ENCODE data around the gene ROCK2.

ROCK2 gene

DNA sequence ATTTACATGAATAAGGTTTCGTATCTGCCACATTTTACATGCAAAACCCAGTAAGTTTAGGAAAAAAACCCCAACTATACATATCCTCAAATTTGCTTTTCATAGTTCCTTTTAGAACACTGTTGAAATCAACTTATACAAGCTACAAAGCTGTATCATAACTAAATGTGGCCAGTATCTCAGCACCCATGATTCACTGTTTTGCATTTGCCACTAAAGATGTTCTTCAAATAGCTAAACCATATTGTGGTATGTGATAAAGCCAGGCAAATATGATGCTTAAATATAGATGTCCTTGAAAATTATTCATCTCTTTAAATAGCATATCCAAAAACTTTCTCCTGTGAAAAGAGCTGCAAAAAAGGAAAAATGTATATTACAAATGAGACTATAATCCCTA is 29.9 kb downstream of the ROCK2 start:
- Mint-ChIP-seq H3K9me3 (no peaks in the 10 kb centered on the region), H3K27ac (no peak overlapping the region), H3K4me3 (no peak overlapping the region), H3K27me3 (no peaks in the 10 kb centered on the region), H3K4me1 (peaks cover 10% of the 10 kb centered on the region), H3K36me3 (peaks cover 5% of the 10 kb centered on the region)
- no peak for ATAC-seq

DNA sequence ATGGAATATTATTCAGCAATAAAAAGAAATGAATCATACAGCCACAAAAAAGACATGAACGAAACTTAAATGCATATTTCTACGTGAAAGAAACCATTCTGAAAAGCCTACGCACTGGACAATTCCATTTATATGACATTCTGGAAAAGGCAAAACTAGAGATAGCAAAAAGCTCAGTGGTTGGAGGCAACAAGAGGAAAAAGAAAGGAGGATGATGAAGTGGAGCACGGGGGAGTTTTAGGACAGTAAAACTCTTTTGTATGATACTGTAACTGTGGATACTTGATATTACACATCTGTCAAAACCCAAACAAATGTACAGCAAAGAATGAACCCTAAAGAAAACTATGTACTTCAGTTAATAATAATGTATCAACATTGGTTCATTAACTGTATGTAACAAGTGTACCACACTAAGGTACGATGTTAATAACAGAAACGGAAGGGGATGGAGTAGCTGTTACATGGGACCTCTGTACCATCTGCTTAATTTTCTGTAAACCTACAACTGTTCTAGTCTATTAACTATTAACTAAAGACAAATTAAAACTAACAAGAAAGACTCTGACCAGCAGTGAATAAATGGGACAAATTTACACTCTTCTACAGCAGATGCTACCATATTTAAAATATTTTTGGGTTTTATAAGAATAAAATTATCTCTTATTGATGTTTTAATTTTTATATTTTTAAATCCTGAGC is 31.5 kb downstream of the ROCK2 start:
- no peaks in the 10 kb centered on the region for H3K36me3 Mint-ChIP-seq
- ATAC-seq = no peak
- peaks cover 10% of the 10 kb centered on the region for H3K4me1 Mint-ChIP-seq
- no peak overlapping the region for H3K4me3 Mint-ChIP-seq
- no peaks in the 10 kb centered on the region for H3K9me3 Mint-ChIP-seq
- H3K27me3 Mint-ChIP-seq = no peaks in the 10 kb centered on the region
- no peak overlapping the region for H3K27ac Mint-ChIP-seq

DNA sequence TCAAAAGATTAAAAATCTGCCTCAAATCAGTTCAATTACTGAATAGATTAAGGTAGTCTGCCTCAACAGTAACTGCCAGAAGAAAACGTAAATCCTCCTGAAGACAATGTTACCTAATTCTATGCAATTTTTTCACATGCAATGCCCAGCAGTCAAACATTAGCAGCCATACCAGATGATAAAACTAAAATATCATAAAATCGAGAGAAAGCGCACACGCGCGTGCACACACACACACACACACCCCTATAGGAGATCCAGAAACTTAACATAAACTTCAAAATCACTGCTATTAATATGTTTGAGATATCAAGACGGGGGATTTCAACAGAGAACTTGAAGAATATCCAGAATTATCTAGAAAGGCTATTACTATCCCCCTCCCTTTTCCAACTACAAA is 32.9 kb downstream of the ROCK2 start:
- H3K4me1 Mint-ChIP-seq = peaks cover 13% of the 10 kb centered on the region
- no peak overlapping the region for H3K4me3 Mint-ChIP-seq
- no peak overlapping the region for H3K27ac Mint-ChIP-seq

DNA sequence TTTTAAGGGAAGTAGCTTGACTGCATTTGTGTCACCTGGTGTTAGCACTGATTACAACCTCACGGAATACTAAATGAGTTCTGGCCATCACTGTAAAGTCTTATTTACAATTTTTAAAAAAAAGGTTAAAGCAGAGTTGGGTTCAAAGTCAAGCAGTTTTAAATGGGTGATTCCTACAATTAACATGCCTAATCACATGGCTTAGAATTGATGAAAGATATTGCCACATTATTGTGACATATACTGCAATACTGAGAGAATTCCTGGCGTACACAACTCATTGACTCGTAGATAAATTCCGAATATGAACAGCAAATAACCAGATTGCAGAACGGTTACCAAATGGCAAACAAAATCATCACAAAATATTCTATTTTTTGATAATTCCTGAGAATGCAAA is 34.2 kb downstream of the ROCK2 start:
- no peak overlapping the region for H3K4me3 Mint-ChIP-seq
- H3K27me3 Mint-ChIP-seq = no peaks in the 10 kb centered on the region
- peaks cover 17% of the 10 kb centered on the region for H3K4me1 Mint-ChIP-seq
- no peak overlapping the region for H3K27ac Mint-ChIP-seq
- no peak for ATAC-seq
- no peaks in the 10 kb centered on the region for H3K36me3 Mint-ChIP-seq
- H3K9me3 Mint-ChIP-seq = no peaks in the 10 kb centered on the region

More for the DNA sequence above, 32.9 kb downstream of the ROCK2 start:
- ATAC-seq = no peak
- no peaks in the 10 kb centered on the region for H3K36me3 Mint-ChIP-seq
- no peaks in the 10 kb centered on the region for H3K27me3 Mint-ChIP-seq
- H3K9me3 Mint-ChIP-seq = no peaks in the 10 kb centered on the region

DNA sequence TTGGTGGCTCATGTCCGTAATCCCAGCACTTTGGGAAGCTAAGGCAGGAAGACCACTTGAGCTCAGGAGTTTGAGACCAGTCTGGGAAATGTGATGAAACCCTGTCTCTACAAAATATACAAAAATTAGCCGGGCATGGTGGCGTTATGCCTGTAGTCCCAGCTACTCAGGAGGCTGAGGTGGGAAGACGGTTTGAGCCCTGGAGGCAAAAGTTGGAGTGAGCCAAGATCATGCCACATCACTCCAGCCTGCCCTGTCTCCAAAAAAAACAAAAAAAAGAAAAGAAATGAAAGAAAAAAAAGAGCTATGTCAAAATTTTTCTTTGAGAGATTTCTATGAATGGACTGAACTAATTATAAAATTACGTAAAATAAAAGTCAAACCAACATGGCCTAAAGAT is 34.7 kb downstream of the ROCK2 start:
- no peak overlapping the region for H3K4me3 Mint-ChIP-seq

DNA sequence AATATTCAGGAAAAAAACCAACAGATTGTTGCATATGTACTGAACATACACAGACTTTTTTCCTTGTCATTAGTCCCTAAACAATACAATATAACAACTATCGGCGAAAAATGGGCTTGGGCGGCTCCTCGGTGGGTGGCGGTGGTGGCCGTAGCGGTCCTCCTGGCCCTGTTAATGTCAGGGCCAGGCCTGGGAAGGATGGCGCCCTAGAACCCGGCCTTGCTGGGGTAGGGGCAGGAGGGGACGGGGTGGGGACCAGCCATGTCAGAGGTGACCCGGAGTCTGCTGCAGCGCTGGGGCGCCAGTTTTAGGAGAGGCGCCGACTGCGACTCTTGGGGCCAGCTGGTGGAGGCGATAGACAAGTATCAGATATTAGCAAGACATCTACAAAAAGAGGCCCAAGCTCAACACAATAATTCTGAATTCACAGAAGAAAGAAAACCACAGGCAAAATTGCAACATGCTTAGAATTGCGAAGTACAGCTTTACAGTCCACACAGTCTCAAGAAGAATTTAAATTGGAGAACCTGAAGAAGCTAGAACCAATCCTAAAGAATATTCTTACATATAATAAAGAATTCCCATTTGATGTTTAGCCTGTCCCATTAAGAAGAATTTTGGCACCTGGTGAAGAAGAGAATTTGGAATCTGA is 36.5 kb downstream of the ROCK2 start:
- Mint-ChIP-seq H3K36me3 (no peaks in the 10 kb centered on the region), H3K4me3 (no peak overlapping the region), H3K4me1 (peaks cover 17% of the 10 kb centered on the region), H3K27ac (no peak overlapping the region), H3K9me3 (no peaks in the 10 kb centered on the region), H3K27me3 (no peaks in the 10 kb centered on the region)
- no peak for ATAC-seq

More for the DNA sequence above, 34.7 kb downstream of the ROCK2 start:
- Mint-ChIP-seq H3K27me3 (no peaks in the 10 kb centered on the region), H3K36me3 (no peaks in the 10 kb centered on the region), H3K4me1 (peaks cover 17% of the 10 kb centered on the region), H3K9me3 (no peaks in the 10 kb centered on the region), H3K27ac (no peak overlapping the region)
- no peak for ATAC-seq

DNA sequence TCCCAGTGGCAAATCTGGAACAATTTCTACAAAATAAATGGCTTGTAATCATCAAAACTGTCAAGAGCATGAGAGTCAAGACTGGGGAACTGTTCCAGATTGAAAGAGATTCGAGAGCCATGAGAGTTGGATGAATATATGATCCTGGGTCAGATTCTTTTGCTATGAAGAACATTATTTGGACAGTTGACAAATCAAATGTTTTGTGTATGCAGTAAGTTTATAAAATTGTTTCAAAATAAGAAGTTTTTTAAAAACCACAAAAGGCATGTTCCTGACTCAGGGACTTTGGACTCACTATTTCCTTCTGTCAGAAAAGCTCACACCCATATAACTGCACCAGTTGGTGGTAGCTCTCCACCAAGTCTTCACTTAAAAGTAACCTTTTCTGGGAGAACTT is 38.5 kb downstream of the ROCK2 start:
- no peak overlapping the region for H3K4me3 Mint-ChIP-seq
- H3K27ac Mint-ChIP-seq = no peak overlapping the region
- ATAC-seq = no peak
- peaks cover 8% of the 10 kb centered on the region for H3K4me1 Mint-ChIP-seq
- H3K27me3 Mint-ChIP-seq = no peaks in the 10 kb centered on the region
- no peaks in the 10 kb centered on the region for H3K9me3 Mint-ChIP-seq
- no peaks in the 10 kb centered on the region for H3K36me3 Mint-ChIP-seq

DNA sequence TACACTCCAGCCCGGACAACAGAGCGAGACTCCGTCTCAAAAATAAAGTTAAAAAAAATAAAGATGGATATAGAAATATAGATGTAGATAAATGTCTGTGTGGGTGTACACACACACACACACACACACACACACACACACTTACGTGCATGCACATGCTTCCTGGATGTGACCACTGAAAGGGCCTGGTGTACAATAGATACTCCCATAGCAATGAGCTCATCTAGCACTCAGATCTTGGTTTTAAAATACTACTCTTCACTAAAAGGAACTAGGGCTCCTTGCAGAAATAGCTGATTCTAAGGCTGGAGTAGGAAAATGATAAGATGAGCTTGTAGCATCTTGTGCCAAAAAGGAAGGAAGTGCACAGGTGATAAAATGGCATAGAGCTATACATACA is 39.1 kb downstream of the ROCK2 start:
- Mint-ChIP-seq H3K27me3 (no peaks in the 10 kb centered on the region), H3K4me1 (peaks cover 6% of the 10 kb centered on the region), H3K27ac (no peak overlapping the region), H3K36me3 (no peaks in the 10 kb centered on the region), H3K9me3 (no peaks in the 10 kb centered on the region), H3K4me3 (no peak overlapping the region)
- no peak for ATAC-seq

DNA sequence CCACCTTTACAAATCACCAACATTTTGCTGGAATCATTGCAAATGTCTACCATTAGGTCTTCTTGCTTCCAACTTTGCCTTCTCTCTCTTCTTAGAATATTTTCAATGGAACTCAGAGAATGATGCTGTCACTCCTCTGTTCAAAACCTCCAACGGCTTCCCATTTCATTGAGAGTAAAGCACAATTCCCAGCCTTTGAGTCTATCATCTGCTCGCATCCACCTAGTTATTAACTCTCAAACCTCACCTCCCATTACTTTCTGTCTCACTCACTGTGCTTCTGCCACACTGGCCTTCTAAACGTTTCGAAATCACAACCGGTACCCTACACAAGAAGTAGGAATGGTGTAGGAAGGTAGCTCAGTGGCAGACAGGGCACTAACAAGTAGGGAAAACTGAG is 40.0 kb downstream of the ROCK2 start:
- H3K27ac Mint-ChIP-seq = no peak overlapping the region
- no peaks in the 10 kb centered on the region for H3K36me3 Mint-ChIP-seq
- peaks cover 6% of the 10 kb centered on the region for H3K4me1 Mint-ChIP-seq
- no peaks in the 10 kb centered on the region for H3K9me3 Mint-ChIP-seq
- ATAC-seq = no peak
- H3K27me3 Mint-ChIP-seq = no peaks in the 10 kb centered on the region
- no peak overlapping the region for H3K4me3 Mint-ChIP-seq

DNA sequence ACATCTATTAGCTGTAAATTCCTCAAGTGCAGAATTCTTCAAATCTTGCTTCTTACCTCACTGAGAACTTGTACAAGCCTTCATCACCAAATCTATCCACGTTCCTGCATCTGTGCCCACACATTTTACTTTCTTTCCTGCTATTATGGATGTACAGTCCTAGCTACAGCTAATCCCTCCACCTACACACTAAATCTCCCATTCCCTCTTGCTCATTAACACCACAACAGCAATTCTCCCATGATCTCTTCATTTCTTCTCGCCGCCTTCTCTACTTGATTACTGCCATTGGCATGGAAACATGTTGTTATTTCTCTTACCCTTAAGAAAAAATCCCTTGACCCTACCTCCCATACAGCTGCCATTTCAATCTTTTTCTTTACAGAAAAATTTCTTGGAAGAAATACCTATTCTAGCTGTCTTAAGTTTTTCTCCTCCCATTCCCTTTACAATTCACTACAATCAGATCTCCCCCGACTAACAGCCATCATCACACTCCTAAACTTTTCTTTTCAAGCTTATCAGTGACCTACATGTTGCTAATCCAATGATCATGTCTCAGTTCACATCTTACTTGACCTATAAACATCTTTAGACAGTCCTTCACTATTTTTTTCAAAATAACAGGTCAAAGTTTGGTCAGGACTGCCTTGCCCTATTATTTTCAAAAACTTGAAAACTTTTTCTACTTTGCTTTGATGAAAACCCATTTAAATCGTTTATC is 41.0 kb downstream of the ROCK2 start:
- H3K4me1 Mint-ChIP-seq = peaks cover 6% of the 10 kb centered on the region
- H3K4me3 Mint-ChIP-seq = no peak overlapping the region
- no peaks in the 10 kb centered on the region for H3K9me3 Mint-ChIP-seq
- no peaks in the 10 kb centered on the region for H3K36me3 Mint-ChIP-seq
- H3K27ac Mint-ChIP-seq = no peak overlapping the region
- H3K27me3 Mint-ChIP-seq = no peaks in the 10 kb centered on the region
- ATAC-seq = no peak

DNA sequence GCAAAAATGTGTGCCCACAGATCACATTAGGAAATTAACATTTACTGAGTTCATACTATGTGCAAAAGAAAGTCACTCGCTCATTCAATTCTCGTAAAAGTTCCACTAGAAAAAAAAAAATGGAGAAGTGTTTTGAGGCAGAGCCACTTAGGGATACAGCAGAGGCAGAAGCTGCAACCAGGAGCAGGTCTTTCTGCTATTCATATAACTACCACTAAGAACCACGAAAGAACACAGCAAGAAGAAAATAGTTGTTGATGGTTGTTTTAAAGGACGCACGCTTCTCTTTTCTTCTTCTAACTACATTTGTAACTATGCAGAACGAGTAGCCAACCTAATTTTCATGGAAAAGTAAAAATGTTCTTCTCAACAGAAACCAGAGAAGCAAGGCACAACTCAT is 45.0 kb downstream of the ROCK2 start:
- peaks cover 11% of the 10 kb centered on the region for H3K4me1 Mint-ChIP-seq
- H3K9me3 Mint-ChIP-seq = no peaks in the 10 kb centered on the region
- no peak for ATAC-seq
- H3K36me3 Mint-ChIP-seq = peaks cover 4% of the 10 kb centered on the region
- no peaks in the 10 kb centered on the region for H3K27me3 Mint-ChIP-seq
- no peak overlapping the region for H3K4me3 Mint-ChIP-seq
- H3K27ac Mint-ChIP-seq = no peak overlapping the region

DNA sequence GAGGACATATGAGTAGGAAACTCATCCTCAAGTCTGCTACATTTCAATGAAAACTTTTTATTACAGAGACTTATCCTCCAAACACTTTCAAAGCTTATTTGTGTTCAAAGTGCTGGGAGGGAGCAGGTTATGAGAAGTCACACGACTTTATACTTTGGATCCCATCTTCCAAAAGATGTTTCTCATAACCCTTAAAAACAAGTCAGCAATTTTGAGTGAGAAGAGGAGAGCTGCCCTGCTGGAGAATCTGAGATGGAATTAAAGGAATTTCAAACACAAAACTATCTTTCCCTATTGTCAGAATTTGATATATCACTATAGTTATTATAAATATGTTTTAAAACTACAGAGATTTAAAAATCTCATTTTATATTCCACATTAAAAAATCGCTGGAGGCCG is 45.8 kb downstream of the ROCK2 start:
- no peaks in the 10 kb centered on the region for H3K9me3 Mint-ChIP-seq
- H3K27ac Mint-ChIP-seq = no peak overlapping the region
- peaks cover 11% of the 10 kb centered on the region for H3K4me1 Mint-ChIP-seq
- no peak for ATAC-seq
- no peaks in the 10 kb centered on the region for H3K27me3 Mint-ChIP-seq
- H3K4me3 Mint-ChIP-seq = no peak overlapping the region
- H3K36me3 Mint-ChIP-seq = peaks cover 4% of the 10 kb centered on the region

DNA sequence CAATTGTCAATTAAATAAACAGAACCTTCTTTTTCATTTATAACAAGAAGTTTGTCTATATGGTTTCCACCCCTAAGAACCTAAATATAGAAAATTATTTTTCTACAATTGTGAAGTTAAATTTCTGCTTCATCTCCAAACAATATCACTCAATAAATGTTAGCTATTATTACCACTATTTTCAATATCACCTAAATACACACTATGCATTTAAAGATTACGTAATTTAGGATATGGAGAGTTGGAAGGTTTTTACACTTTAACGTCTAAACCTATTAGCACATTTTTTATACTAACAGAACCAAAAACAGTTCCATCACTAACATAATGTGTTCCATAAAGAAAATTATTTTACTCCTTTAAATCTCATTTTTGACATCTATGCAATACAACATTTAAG is 48.0 kb downstream of the ROCK2 start:
- H3K4me3 Mint-ChIP-seq = no peak overlapping the region
- H3K27me3 Mint-ChIP-seq = no peaks in the 10 kb centered on the region
- H3K27ac Mint-ChIP-seq = no peak overlapping the region
- H3K9me3 Mint-ChIP-seq = no peaks in the 10 kb centered on the region
- peaks cover 25% of the 10 kb centered on the region for H3K4me1 Mint-ChIP-seq
- ATAC-seq = no peak
- H3K36me3 Mint-ChIP-seq = peaks cover 4% of the 10 kb centered on the region

DNA sequence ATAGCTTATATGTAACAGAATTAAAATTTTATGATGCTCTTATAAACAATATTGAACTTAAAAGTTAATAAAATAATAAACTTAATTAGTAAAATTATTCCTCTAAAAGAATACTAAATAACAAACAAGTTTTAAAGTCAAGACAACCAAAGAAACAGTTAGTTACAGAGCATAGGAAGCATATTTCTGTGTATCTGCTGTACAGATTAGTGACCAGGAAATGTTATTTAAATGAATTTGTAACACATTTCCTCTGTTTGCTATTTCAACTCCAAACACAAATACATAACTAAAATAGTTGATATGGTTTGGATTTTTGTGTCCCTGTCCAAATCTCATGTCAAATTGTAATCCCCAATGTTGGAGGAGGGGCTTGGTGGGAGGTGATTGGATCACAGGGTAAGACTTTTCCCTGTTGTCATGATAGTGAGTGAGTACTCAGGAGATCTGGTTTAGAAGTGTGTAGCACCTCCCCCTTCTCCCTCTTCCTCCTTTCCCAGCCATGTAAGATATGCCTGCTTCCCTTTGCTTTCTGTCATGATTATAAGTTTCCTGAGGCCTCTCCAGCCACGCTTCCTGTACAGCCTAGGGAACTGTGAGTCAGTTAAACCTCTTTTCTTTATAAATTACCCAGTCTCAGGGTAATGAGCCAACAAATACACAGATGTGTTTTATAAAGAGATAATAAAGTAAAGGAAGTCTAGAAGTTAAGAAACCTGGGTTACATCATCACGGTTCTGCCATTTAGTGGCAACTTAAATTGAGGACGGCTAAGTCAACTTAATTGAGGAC is 51.8 kb downstream of the ROCK2 start:
- Mint-ChIP-seq H3K4me3 (no peak overlapping the region), H3K27me3 (no peaks in the 10 kb centered on the region), H3K27ac (peak overlapping the region; percentile 39)

DNA sequence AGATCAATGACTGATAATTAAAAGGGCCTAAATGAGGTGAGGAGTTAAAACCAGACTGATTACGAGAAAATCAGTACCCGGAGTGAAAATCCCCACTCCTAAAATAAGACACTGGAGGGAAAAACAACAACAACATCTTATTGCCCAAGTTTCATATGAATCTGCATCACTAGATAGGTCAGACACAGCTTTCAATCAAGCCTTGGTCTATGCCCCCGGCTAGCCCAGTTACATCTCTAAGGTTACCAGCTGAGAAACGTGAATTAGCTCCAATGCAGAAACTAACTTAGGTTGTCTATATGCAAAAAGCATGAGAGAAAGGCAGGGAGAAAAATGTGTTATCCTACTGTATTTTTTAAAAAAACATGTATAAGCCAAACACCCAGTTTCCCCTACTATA is 53.7 kb downstream of the ROCK2 start:
- no peak overlapping the region for H3K27ac Mint-ChIP-seq
- no peak overlapping the region for H3K4me3 Mint-ChIP-seq
- no peaks in the 10 kb centered on the region for H3K27me3 Mint-ChIP-seq
- no peak for ATAC-seq
- H3K4me1 Mint-ChIP-seq = peaks cover 46% of the 10 kb centered on the region
- peaks cover 12% of the 10 kb centered on the region for H3K36me3 Mint-ChIP-seq
- no peaks in the 10 kb centered on the region for H3K9me3 Mint-ChIP-seq

More for the DNA sequence above, 51.8 kb downstream of the ROCK2 start:
- Mint-ChIP-seq H3K9me3 (no peaks in the 10 kb centered on the region), H3K36me3 (peaks cover 4% of the 10 kb centered on the region), H3K4me1 (peaks cover 53% of the 10 kb centered on the region)
- no peak for ATAC-seq

Data from stimulated activated memory B cell treated with anti-CD40 and anti-IgM and Interleukin-4, amounts not matched to agents 10 μg/mL and 1 μg/mL and 100 μg/mL, for 72 hours (primary cell).